Pancreas (tissue), 10 donors: ENCODE results near the gene BCL7B. TPM values are rescaled to one million over a fixed set of nuclear protein-coding genes. Genes with fewer than 3 reads are reported as not detected.
"Not testable (repeated sequence)": the region's sequence is repeated elsewhere in the genome, so short reads cannot be mapped to it uniquely, and the experiment has no call there.

Experiments used
- ATAC-seq, 4 donors: fragments of 200-7000 bp; cut with Tn5 transposase; one replicate each; pipeline versions ENCODE4 v1.8.0 to v1.9.1; 2020; ENCODE audit warnings: mild to moderate bottlenecking in 4 of 4, moderate library complexity in 4 of 4
- DNase-seq, 6 donors: peaks; one replicate each; pipeline ENCODE4 v3.0.0-alpha.2; 2020
- FAIRE-seq: peaks from 2 replicates; lab custom pipeline; 2012; peaks lifted over from hg19 to GRCh38; lab: Jason Lieb, UNC
- H3K27ac ChIP-seq, 4 donors: fragments of 200-600 bp; sonication (generic); 1 replicate in 3 of 4; 2 replicates in 1 of 4; pipeline versions ENCODE4 v1.5.0 to v1.8.0; 2020
- H3K27me3 ChIP-seq, 4 donors: fragments of 200-600 bp; one replicate each; pipeline ENCODE4 v1.8.0; 2021
- H3K36me3 ChIP-seq, 3 donors: fragments of 200-600 bp; sonication (generic) in 1 of 3; one replicate each; pipeline versions ENCODE4 v1.5.0 to v1.8.0; 2020 to 2021
- H3K4me1 ChIP-seq, 3 donors: fragments of 200-600 bp; one replicate each; pipeline ENCODE4 v1.8.0; 2021
- H3K4me3 ChIP-seq, 4 donors: fragments of 200-600 bp; sonication (generic) in 2 of 4; one replicate each; pipeline versions ENCODE4 v1.5.0 to v1.8.0; 2020 to 2021
- H3K9me3 ChIP-seq, 4 donors: fragments of 200-600 bp; one replicate each; pipeline ENCODE4 v1.8.0; 2021
- WGBS, 2 donors: extraction: QIAGEN DNeasy Blood & Tissue Kit; methylation state at CpG; one replicate each; pipeline ENCODE4 v1.1.7; 2013; 5-methylcytosine and 5-hydroxymethylcytosine counted together
- intact Hi-C, 3 donors: fragments of 100-400 bp; cut with DNase I; formaldehyde crosslinking; loops; one replicate each; pipeline versions ENCODE4 v1.11.1 to v1.14.2; 2022
- polyA plus RNA-seq, 2 donors: library from polyadenylated mRNA; stranded (reverse); fragments of 200-250 nt; gene quantifications; one replicate each; pipeline ENCODE4 v1.2.3, GENCODE V29; 2013
- total RNA-seq, 6 donors: library from RNA; stranded (reverse); fragmentation: NEBNext Ultra II Directional in 4 of 6; extraction: Animal tissue kit (Norgen Biotek cat#: 25700) in 4 of 6; gene quantifications; one replicate each; pipeline versions ENCODE4 v1.2.1 to v1.2.4, GENCODE V29; 2021 to 2023
- TF ChIP-seq, protein P1 (sequence below), 4 donors: fragments of 200-600 bp; sonication (generic) in 3 of 4; IDR thresholded peaks; one replicate each; pipeline versions ENCODE4 v1.5.0 to v1.8.0; 2021; ENCODE audit warnings: antibody characterized with exemption in 4 of 4
- donor health status: healthy with polysubstance abuse.
- donor health status: DM: no; HTN: no; CAD: no; lungs with moderate emphysema.
- donor health status: DM: no; HTN: no; CAD: no.
- donor health status: control.
- donor health status: control.
- donor health status: Bipolar disorder and iron deficiency.
- donor health status: DM: yes; HTN: yes; CAD: no.
- donor health status: DM: no; HTN: no; CAD: no.
- donor health status: DM: no; HTN: no; CAD: no.
- donor health status: DM: yes; HTN: yes; CAD: no.

BCL7B gene
- total and polyA plus RNA-seq, 8 donors = 13.5 to 44.6 (median 17.6) TPM

GRCh38 chr7:73507556-73507955 is 49.9 kb downstream of the BCL7B start:
- 94 to 95% methylated on average over 2 of the region's 2 CpGs for WGBS, 2 donors
- FAIRE-seq (no peak), ATAC-seq (no peak), DNase-seq (no peak)
- Histone ChIP-seq H3K9me3 (no peaks in the 10 kb centered on the region), H3K4me3 (no peak overlapping the region), H3K36me3 (peaks cover 2 to 78% (median 28%) of the 10 kb centered on the region in 3 donors), H3K27ac (no peak overlapping the region), H3K27me3 (no peaks in the 10 kb centered on the region), H3K4me1 (peaks cover 1 to 4% (median 1%) of the 10 kb centered on the region in 3 donors)
- TF ChIP-seq, protein P1, sequence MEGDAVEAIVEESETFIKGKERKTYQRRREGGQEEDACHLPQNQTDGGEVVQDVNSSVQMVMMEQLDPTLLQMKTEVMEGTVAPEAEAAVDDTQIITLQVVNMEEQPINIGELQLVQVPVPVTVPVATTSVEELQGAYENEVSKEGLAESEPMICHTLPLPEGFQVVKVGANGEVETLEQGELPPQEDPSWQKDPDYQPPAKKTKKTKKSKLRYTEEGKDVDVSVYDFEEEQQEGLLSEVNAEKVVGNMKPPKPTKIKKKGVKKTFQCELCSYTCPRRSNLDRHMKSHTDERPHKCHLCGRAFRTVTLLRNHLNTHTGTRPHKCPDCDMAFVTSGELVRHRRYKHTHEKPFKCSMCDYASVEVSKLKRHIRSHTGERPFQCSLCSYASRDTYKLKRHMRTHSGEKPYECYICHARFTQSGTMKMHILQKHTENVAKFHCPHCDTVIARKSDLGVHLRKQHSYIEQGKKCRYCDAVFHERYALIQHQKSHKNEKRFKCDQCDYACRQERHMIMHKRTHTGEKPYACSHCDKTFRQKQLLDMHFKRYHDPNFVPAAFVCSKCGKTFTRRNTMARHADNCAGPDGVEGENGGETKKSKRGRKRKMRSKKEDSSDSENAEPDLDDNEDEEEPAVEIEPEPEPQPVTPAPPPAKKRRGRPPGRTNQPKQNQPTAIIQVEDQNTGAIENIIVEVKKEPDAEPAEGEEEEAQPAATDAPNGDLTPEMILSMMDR (IDR thresholded peaks at IDR 0.05) = no peak
- intact Hi-C loops = no loop called here

GRCh38 chr7:73504920-73505319 is 52.6 kb downstream of the BCL7B start:
- H3K9me3 ChIP-seq = no peaks in the 10 kb centered on the region
- no peaks in the 10 kb centered on the region for H3K27me3 ChIP-seq
- no peak for ATAC-seq
- no peaks in the 10 kb centered on the region for H3K4me1 ChIP-seq
- H3K4me3 ChIP-seq = no peak overlapping the region
- WGBS, 2 donors = 50 to 85% methylated on average over 1 of the region's 1 CpG
- no peak overlapping the region for H3K27ac ChIP-seq
- TF ChIP-seq, protein P1 (IDR thresholded peaks at IDR 0.05) = no peak
- H3K36me3 ChIP-seq = peaks cover 2 to 84% (median 27%) of the 10 kb centered on the region in 3 donors
- no peak for FAIRE-seq
- no peak for DNase-seq
- intact Hi-C loops = no loop called here

GRCh38 chr7:73504017-73504416 is 53.5 kb downstream of the BCL7B start:
- 90 to 100% methylated on average over 2 of the region's 2 CpGs for WGBS, 2 donors
- intact Hi-C loops = no loop called here
- Histone ChIP-seq H3K9me3 (no peaks in the 10 kb centered on the region), H3K27ac (no peak overlapping the region), H3K36me3 (peaks cover 2 to 85% (median 23%) of the 10 kb centered on the region in 3 donors), H3K4me3 (no peak overlapping the region), H3K4me1 (no peaks in the 10 kb centered on the region), H3K27me3 (no peaks in the 10 kb centered on the region)
- no peak for FAIRE-seq
- no peak for ATAC-seq
- TF ChIP-seq, protein P1 (IDR thresholded peaks at IDR 0.05) = no peak
- DNase-seq = no peak

GRCh38 chr7:73503229-73503628 is 54.3 kb downstream of the BCL7B start:
- DNase-seq (no peak), FAIRE-seq (no peak), ATAC-seq (no peak)
- H3K27ac ChIP-seq = no peak overlapping the region
- TF ChIP-seq, protein P1 (IDR thresholded peaks at IDR 0.05) = no peak
- intact Hi-C loops = no loop called here
- H3K36me3 ChIP-seq = peaks cover 2 to 85% (median 23%) of the 10 kb centered on the region in 3 donors
- no peaks in the 10 kb centered on the region for H3K4me1 ChIP-seq
- no peaks in the 10 kb centered on the region for H3K9me3 ChIP-seq
- H3K27me3 ChIP-seq = no peaks in the 10 kb centered on the region
- WGBS, 2 donors = 92 to 96% methylated on average over 5 of the region's 5 CpGs
- H3K4me3 ChIP-seq = no peak overlapping the region

DNA sequence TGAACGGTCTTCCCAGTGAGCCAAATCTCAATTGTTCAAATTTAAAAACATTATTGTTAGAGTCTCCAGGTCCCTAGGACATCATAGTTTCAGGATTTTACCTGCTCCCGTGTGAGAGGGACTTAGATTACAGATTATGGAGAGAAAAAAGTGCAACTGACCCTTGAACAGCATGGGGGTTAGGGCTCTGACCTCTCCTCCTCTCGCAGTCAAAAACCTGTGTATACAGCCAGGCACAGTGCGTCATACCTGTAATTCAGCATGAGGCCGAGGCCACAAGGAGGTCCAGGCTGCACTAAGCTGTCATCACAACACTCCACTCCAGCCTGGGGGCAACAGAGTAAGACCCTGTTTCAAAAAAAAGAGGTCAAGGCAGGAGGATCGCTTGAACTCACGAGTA is 60.9 kb downstream of the BCL7B start:
- H3K27ac ChIP-seq = no peak overlapping the region
- no peak for FAIRE-seq
- ATAC-seq = no peak
- 92 to 93% methylated on average over 7 of the region's 7 CpGs for WGBS, 2 donors
- H3K36me3 ChIP-seq = peaks cover 11 to 75% (median 30%) of the 10 kb centered on the region in 3 donors
- DNase-seq = no peak
- no peak overlapping the region for H3K4me3 ChIP-seq
- intact Hi-C loops = no loop called here
- H3K4me1 ChIP-seq = no peaks in the 10 kb centered on the region
- H3K27me3 ChIP-seq = no peaks in the 10 kb centered on the region
- H3K9me3 ChIP-seq = no peaks in the 10 kb centered on the region
- TF ChIP-seq, protein P1 (IDR thresholded peaks at IDR 0.05) = no peak

DNA sequence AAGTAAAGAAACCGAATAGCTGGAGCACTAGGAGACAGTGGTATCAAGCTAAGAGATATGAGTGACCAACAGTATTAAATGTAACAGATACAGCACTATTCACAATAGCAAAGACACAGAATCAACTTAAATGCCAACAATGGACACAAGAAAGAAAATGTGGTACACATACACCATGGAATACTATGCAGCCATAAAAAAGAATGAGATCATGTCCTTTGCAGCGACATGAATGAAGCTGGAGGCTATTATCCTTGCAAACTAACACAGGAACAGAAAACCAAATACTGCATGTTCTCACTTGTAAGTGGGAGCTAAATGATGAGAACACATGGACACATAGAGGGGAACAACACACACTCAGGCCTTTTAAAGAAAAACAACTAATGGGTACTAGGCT is 62.0 kb downstream of the BCL7B start:
- intact Hi-C loops, H3K9me3 ChIP-seq, H3K27ac ChIP-seq, FAIRE-seq, H3K4me1 ChIP-seq, H3K27me3 ChIP-seq, ATAC-seq, H3K4me3 ChIP-seq, DNase-seq: not testable (repeated sequence)
- peaks cover 11 to 81% (median 30%) of the 10 kb centered on the region in 3 donors for H3K36me3 ChIP-seq
- 99 to 100% methylated on average over 2 of the region's 2 CpGs for WGBS, 2 donors
